GM21515 (cell line): ENCODE results near the gene CCDC93.

Source experiments
- ATAC-seq: cut with Tn5 transposase; IDR thresholded peaks from one replicate; pipeline ENCODE4 v1.9.1; 2021; ENCODE audit not compliant: unreplicated experiment

Gene CCDC93, protein sequence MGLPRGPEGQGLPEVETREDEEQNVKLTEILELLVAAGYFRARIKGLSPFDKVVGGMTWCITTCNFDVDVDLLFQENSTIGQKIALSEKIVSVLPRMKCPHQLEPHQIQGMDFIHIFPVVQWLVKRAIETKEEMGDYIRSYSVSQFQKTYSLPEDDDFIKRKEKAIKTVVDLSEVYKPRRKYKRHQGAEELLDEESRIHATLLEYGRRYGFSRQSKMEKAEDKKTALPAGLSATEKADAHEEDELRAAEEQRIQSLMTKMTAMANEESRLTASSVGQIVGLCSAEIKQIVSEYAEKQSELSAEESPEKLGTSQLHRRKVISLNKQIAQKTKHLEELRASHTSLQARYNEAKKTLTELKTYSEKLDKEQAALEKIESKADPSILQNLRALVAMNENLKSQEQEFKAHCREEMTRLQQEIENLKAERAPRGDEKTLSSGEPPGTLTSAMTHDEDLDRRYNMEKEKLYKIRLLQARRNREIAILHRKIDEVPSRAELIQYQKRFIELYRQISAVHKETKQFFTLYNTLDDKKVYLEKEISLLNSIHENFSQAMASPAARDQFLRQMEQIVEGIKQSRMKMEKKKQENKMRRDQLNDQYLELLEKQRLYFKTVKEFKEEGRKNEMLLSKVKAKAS

DNA sequence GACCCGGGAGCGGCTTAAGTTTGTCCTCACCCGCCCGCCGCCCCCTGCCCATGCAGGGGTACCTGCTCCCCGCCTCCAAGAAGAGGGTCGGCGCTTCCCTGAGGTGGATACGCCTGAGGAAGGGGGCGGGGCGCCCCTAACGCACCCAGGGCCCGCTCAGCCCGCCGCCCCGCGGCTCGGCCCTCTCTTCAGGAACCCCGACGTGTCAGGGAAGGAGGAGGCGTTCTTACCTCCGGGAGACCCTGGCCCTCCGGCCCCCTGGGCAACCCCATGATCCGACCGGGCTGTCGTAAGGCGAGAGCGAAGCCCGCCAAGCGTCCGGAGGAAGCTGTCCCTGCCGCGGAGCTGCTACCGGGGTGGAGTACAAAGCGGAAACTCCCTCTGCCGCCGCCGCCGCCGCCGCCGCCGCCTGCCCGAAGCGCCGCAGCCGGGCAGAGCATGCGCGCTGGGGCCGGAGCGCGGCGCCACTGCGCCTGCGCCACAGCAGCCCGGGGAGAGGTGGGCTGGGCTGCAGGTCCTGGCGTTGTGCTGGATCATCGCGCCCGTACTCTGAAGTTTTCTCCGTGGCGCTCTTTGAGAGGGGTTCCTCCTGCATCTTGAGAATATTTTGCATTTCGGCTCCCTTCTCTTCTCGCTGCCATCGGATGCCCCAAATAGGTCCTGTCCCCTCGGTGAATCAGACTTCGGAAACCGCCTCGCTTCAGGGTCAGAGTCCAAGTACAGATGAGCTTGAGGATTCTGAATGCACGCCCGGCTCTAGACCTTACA, at the start of gene CCDC93:
Gene CCDC93, minus strand, starts transcription at position 347 of the 768 bp plus-strand sequence. Its CDS starts 75 bp downstream, at position 272.
- peak; percentile 90 for ATAC-seq

DNA sequence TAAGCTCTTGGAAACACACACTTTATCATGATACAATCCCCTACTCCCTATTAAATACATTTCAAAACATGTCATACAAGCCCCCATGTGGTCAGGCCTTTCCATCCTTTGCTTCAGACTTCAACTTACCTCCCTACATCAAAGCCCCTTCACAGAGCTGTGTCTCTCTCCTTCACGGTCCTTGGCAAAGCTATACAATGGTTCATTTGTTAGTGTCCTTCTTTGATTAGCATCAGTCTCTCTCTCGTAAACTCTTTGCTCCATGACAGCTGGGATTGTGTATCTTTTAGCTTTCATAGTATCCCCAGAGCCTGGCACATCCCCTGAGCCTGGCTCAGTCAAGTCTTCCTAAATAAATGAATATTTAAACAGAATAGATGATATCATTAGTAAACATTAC, 48.8 kb upstream of the CCDC93 start:
- ATAC-seq, result no peak

DNA sequence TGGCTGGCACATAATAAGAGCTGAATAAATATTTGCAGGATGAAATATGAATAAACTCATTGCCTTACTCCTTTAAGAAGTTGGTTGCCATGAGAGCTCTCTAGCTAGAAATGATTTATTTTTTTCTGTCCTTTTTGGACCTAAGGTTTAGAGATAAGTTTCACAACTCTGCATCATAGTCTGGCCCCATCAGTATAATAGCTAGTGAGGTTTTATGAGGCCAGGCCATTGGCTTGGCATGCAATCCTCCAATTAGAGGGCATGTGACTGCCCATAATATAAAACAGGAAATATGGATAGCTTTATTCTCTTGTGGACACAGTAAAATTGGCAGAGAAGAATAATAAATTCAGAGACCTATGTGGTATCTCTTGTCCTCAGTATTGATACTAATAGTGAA, 48.2 kb upstream of the CCDC93 start:
- no peak for ATAC-seq

DNA sequence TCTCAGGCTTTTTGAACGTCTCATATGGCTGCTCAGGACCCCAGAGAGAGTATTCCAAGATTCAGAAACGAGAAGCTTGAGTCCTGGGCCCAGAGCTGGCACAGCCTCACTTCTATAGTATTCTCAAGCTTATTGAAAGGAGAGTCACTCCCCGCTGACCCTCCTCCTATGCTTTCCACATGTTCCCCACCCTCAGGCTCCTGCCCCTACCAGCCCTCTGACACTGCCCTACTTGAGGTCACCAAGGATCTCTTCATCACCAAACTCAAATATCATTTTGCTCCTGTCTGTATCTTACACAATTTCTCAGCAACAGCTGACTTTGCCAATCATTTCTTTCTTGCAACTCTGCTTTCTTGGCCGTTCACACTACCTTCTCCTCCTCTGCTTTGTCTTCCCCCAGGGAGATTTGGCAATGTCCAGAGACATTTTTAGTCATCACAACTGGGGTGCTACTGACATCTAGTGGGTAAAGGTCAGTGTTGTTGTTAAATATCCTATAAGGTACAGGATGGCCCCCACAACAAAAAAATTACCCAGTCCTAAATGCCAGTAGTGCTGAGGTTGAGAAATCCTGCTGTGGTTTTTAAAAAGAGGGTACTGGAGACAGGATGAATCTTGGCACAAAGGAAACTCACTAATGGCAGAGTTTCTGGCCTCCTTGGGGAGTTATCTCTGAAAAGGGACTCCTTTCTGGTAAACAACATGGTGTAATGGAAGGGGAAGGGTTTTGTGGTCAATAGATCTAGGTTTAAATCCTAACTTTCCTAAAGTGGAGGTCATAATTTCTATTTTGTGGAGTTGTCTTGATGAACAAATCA, 47.5 kb upstream of the CCDC93 start:
- ATAC-seq, result peak; percentile 62

DNA sequence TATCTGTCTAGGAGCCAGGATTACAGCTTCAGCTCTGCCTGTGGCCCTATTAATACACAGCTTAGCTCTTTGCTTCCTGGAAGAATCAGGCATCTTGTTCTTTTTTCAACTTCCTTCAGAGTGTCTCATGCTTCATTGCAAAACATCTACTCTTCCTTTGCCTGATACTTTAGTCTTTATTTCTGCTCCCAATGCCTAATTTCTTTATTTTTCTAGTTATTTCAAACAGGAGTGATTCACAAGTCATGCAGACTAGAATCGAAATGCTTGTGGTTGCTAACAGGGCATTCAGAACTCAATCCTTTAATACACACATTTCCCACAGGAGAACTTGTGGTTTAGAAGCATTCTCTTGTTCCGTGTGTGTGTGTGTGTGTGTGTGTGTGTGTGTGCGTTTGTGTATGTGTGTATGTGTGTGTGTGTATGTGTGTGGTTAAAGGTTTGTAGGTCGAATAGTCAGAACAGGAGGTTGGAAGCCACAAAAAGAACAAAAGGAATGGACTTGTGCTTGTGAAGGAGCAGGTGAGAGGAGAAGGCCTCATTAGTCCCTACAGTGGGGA, 46.1 kb upstream of the CCDC93 start:
- ATAC-seq, result no peak

DNA sequence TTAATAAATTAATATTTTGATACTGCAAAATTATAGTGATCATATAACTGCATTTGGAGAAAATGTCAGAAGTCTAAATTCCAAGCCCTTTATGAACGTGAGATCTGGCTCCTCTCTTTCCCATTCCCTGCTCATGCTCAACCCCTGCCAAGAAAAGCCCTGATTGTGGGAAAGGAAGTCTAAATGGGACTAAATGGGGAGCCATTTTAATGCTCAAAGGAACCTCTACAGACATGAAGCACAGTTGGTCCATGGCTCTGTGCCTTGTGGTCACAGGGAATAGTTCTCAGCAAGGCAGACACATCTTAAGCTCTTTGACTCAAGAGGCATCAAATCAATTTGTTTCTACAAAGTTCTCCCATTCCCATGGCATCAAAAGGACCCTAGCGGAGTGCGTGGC, 45.1 kb upstream of the CCDC93 start:
- no peak for ATAC-seq

DNA sequence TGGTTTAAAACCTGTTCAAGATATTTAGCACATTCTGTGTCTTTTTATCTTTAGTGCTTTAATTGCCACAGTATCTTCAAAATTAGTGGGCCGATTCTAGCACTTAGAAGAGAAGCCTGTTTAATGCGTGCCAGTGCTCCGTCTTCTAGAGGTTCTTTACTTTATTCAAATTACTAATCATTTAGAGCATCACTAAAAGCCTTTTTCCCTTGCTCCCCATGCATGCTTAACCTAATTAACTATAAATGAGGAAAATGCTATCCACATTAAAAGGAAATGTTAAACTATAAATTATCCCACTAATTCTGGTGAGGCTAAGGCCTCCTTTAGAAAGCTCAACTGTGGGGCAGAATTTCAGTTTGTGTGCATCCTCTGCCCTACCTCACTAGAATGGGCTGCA, 42.9 kb upstream of the CCDC93 start:
- no peak for ATAC-seq

DNA sequence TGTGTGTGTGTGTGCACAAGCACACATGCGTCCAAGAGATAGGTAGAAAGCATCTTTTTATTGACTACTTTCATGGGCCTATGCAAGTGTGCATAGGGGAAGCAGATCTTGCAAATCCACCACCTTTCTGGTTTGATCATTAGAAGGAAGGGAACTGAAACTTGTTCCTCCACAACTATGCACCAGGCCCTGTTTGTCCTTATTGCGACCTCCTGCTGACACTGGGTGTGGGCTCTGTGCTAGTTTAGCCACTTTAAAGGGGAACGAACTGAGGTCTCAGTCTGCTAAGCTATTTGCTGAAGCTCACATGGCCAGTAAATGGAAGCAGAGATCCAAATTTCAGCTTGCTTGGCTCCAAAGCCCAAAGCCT, 42.3 kb upstream of the CCDC93 start:
- ATAC-seq, result peak; percentile 89

DNA sequence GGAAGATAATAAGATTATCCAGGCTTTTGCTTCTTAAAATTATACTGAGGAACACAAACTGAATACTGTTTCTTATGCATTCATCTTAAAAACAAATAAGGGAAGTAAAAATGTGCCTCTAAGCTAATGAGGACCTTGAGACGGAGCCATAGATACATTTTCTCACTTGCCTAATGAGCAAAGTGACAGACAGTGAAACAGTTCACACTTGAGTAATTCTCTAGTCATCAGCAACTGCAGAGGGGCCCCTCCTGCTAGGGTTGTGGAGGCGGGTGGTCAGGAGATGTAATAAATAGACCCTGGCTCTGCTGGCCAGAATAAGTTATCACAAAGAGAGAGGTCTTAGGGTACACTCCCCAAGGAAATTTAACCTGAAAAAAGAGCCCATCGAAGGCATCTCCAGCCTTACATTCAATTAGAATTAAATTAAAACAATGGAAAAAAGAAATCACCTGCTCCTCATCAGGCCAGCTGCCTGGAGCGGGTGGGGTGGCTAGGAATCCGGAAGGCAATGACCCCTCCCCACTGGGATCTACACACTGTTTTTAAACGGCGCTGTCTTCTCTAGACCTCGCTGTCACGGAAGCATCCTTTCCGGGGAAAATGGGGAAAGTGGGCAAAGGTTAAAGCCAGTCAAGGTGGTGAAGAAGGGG, 41.8 kb upstream of the CCDC93 start:
- ATAC-seq, result peak; percentile 81

DNA sequence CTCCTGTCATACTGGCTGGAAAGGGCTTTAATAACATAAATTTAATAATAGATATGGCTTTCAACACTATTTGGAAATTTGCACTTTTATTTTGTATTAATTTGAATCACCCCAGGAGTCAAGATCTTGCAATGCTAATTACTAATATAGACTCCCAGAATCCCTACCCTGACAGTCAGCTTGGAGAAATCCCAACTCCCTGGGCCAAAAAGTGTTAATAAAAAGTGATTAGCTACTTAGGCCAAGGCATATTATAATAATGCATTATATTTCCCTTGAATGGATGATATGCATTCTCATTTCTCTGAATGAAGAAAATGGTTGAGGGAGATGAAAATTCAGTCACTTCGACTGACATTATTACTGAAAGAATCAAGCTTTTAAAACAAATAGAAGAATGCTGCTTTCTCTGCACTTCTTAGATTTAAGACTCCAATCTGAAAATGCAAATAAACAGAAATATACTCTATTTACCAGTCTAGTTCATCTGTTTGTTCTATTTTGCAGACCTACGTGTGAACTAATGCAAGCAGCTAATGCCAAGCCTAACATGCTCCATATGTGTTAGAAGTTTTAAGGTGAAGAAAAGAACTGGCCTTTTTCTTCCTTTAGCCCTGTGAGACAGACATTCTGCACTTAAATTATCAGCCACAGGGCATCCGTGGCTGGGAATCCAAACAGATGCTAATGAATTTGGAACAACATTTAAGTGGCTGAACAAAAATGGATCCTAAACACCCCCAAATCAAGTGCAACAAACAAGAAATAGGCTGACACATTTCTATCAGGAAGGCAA, 40.5 kb upstream of the CCDC93 start:
- no peak for ATAC-seq

DNA sequence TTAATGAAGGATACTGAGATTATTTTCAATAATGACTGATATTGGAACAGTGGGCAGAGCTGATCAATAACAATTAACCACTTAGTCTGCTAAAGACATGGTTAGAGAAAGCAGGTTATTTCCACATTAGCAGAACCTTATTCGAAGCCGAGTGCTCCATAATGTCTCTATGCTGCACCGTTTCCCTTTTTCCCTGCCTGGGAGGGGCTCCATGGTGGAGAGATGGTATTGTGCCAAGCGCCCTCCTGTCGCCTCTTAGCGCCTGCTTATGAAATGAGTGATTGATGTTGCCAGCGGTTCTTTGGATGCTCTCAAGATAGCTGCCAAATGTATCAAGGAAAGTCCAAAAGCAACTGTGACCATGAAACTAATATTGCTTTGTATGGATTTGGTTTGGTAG, 39.8 kb upstream of the CCDC93 start:
- no peak for ATAC-seq

DNA sequence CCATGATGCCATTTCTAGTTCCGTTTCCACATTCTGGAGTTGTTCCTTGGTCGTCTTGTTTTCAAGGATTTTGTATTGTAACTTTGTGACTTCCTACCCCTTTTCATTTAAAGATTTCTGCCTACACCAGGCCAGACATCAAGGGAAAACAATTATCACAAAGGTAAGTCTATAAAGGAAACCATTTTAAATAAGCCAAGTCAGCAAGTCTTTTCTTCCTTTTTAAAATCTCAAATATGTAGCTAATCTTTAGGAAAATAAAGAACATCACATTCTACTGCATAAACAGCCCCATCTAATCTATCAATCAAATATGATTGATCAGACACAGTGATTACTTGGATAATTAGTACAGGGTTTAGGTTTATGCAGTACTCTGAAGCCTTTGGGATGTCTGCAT, 38.6 kb upstream of the CCDC93 start:
- no peak for ATAC-seq

DNA sequence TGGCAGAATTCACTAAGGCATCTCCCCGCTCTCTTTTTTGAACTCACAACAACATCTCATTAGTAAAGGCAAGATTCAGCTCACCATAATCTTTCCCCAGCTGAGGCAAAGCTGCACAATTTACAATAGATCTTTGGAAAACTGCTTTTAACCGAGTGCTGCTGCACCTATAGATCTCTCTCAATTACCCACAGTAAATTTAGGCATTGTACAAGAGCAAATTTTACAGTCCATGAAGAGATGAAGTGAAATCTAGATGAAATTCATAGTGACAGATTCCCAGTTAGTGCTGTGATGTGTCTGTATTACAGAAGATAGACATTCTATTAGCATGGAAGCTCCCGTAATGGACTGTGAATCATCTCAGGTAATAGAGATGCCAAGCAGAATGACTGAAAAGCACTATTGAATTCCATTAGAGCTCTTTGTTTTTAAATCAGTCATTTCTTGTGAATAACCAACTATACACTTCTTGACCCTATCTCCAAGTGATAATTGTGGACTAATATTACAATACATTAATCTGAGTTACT, 38.0 kb upstream of the CCDC93 start:
- no peak for ATAC-seq

DNA sequence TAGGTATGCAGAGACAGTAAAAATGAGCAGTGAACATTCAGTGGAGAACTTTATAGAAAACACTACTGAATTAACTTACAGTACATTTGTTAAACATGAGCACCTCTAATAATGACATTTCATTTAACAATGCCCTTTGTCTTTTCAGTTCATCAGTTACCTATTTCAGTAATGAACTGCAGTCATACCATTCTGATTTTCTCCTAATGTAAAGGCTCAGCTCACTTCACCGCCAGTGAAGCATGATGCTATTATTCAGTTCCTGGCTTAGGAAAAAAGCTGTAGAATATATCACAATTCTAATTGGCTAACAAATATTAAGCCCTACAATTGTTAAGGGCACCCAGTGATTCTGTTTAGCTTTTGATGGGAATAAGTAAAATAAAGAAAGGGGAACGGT, 37.1 kb upstream of the CCDC93 start:
- no peak for ATAC-seq

DNA sequence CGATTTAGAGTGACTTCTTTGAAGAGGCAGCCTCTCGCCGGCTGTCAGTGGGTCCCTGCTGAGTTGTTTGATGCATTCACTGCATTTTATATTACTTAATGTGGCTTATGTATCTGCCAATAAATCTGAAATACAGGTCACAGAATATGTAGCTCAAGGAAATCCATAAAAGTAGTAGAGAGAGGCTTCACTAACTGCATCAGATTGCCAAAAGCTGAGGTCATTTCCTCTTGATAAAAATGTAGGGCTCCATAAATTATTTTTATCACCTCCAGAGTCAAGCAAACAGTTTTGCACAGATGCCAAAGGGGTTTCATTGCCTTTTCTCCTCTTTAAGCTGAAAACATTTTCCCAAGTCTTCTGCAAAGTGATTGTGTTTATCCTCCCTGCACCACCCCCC, 36.5 kb upstream of the CCDC93 start:
- no peak for ATAC-seq

DNA sequence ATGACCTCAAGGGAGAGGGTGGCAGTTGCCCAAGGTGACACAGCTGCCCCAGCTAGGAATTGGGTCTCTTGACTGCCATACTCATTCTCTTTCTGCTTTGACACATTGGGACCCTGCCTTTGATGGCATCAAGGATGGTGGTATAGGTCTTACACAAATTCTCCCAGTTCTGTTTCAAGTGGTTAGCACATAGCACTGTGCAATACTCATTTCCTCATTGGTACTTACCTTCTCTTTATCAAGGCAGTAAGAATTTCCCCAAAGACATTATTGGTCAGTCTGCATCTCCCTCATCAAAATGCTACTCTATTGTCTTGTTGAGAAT, 35.9 kb upstream of the CCDC93 start:
- ATAC-seq, result no peak

DNA sequence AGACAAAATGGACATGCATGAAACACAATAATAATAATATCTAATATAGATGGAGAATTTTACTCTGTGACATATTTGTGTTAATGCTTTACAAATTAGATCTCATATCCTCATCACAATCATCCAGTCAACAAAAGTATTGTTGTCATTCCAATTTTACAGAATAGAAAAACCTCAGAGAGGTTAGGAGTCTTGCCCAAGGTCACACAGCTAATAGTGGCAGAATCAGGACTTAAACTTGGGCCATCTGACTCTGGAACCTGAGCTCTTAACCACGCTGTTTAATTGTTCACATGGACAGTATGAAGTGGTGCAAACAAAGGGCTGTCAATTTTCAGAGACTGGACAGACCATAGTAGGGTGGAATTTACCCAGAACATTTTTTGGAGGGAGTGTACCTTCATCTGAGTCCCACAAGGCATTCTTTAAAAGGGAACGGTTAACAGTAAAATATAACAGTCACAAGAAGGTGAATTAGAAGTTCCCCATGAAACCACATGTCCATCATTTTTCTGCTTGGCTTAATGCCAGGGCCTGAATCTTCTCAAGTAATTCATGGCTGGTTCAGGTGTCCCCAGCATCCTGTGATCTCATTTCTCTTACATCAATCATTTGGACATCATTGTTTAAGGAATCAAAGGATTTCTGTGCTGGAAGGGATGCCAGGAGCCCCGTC, 35.4 kb upstream of the CCDC93 start:
- no peak for ATAC-seq

DNA sequence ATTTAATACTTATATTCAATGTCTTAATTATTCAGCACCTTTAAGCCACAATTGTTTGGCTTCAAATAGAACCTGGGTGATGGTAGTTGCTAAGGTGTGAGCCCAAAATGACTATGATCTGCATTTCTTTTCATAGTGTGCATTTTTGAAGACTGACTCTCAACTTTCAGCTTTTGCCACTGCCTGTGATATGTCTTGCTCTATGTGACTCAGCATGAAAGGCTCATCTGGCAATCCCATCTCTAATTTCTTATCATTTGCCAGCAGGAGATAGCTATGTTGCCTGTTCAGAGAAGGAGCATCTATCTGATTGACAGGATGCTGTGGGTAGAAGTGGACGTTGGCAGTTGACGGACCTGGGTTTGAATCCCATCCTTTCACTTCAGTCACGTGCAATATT, 34.5 kb upstream of the CCDC93 start:
- ATAC-seq, result no peak

DNA sequence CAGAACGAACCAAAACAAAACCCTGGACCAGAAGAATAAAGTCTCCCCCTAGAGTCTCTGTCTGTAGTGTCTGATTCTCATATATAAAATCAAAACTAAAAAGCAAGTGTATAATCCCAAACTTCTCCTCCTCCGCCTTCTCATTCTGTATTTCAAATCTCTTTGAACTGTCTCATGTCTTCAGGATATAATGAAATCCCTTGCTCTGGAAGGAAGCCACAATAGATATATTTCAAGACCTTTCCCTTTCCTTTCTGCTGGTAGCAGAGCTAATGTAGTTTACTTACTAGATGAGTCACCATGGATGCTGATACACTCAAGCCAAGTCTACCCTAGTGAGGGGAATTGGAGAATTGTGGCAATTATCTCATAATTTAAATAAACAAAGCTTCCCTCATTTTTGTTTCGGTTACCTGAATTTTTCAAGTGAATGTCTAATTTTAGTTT, 33.5 kb upstream of the CCDC93 start:
- ATAC-seq, result no peak
